ENCODE measurements around the gene MEIS2. TPM values are rescaled to one million over a fixed set of nuclear protein-coding genes. Genes with fewer than 3 reads are reported as not detected.
"Not testable (repeated sequence)": the region's sequence is repeated elsewhere in the genome, so short reads cannot be mapped to it uniquely, and the experiment has no call there.

Gene MEIS2
- total RNA-seq, 1 donor from 2014 or later: 17.3 TPM

DNA sequence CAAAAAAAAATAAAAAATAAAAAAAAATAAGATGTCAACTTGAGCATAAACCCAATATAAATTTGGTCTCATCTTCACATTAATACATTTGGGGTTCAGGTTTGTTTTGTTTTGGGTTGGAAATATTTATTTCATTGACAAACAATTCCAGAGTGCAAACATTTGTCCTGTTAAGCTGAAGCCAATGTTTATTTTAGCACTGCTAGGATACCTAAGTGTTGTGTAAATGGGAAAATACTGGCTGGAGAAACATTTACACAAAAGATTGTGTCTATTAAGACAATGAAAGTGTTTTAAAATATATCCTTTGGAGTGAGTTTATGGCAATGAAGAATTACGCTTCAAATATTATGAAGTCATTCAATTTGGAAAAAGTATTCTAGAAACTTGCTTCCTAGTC lies 91.1 kb downstream of the MEIS2 start:
- no peak for DNase-seq (ENCODE audit: low read depth in 2 of 2)

GRCh38 chr15:37008205-37008604 lies 92.1 kb downstream of the MEIS2 start:
- DNase-seq (ENCODE audit: low read depth in 2 of 2): no peak

- DNase-seq (ENCODE audit: low read depth in 2 of 2): no peak
These were observed 93.0 kb downstream of the MEIS2 start for GRCh38 chr15:37007301-37007700.

- DNase-seq (ENCODE audit: low read depth in 2 of 2): no peak
These were observed 95.2 kb downstream of the MEIS2 start for GRCh38 chr15:37004981-37005735.

- DNase-seq (ENCODE audit: low read depth in 2 of 2): no peak
These were observed 95.9 kb downstream of the MEIS2 start for GRCh38 chr15:37004373-37004869.

- DNase-seq (ENCODE audit: low read depth in 2 of 2): no peak
These were observed 98.2 kb downstream of the MEIS2 start for GRCh38 chr15:37002041-37002672.

- DNase-seq (ENCODE audit: low read depth in 2 of 2): no peak
These were observed 98.9 kb downstream of the MEIS2 start for GRCh38 chr15:37001417-37001816.

DNA sequence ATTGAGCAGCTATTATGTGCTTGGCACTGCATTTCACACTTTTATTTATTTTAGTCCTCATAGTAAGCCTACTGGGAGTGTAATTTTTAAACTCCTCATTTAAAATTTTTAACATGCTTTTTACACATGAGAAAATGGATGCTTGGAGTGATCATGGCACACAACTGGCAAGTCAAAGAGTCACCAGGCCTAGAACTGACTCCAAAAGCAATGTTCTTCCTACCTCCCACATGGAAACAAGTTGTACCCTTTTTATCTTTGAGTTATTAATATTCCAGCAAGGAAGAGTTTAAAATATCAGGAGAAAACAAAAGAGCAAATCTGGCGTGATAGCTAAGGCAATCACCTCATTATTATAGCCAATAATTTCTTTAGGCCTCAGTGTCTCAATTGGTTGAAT lies 100.6 kb downstream of the MEIS2 start:
- DNase-seq (ENCODE audit: low read depth in 2 of 2): no peak

GRCh38 chr15:36996538-36997181 lies 103.7 kb downstream of the MEIS2 start:
- DNase-seq (ENCODE audit: low read depth in 2 of 2): no peak

- DNase-seq (ENCODE audit: low read depth in 2 of 2): no peak
These were observed 104.2 kb downstream of the MEIS2 start for GRCh38 chr15:36996121-36996520.

DNA sequence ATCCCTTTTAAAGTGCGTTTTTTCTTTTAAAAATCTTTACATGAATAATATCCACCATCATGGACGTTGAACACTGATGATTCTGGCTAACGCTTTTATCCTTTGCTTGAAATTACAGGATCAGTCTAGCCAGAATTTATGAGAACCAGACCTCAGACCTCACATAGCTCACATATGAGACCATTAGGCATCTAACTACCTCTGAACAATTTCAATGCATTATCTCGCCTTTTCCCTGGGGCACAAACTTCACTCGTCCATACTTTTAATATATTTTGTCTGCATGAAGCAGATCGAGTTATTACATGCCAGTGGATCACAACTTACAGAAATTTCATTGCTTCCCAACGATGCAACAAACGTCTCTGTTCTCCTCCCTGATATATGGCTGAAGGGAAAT lies 105.6 kb downstream of the MEIS2 start:
- DNase-seq (ENCODE audit: low read depth in 2 of 2): no peak

GRCh38 chr15:36992454-36992853 lies 107.9 kb downstream of the MEIS2 start:
- no peak for DNase-seq (ENCODE audit: low read depth in 2 of 2)

GRCh38 chr15:36988947-36989346 lies 111.4 kb downstream of the MEIS2 start:
- peak in 1 of 2 donors; percentile 32 for DNase-seq (ENCODE audit: low read depth in 2 of 2)

- DNase-seq (ENCODE audit: low read depth in 2 of 2): peak; percentile 32 to 42
These were observed 117.9 kb downstream of the MEIS2 start for GRCh38 chr15:36982430-36982829.

- not testable (repeated sequence) for DNase-seq (ENCODE audit: low read depth in 2 of 2)
These were observed 120.1 kb downstream of the MEIS2 start for GRCh38 chr15:36980281-36980680.

- no peak for DNase-seq (ENCODE audit: low read depth in 2 of 2)
These were observed 121.7 kb downstream of the MEIS2 start for GRCh38 chr15:36978625-36979024.

- no peak for DNase-seq (ENCODE audit: low read depth in 2 of 2)
These were observed 122.2 kb downstream of the MEIS2 start for GRCh38 chr15:36978126-36978525.

GRCh38 chr15:36977659-36978058 lies 122.7 kb downstream of the MEIS2 start:
- DNase-seq (ENCODE audit: low read depth in 2 of 2): no peak

DNA sequence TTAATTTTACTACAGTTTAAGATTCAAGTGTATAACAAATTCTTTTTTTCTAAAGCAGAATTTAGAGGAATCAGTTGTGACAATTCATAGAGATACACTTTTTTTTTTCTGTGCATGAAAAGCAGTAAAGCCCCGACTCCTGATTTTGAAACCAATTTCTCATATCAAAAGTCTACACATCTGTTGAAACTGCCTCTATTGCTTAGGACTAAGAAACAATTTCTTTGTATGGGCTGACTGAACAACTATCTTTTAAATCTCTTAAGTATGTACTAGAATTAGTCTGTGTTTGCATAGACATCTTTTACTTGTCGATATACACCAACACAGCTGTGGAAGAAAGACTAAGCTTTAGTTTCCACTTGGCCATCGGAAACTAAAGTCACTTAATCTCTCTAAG lies 127.6 kb downstream of the MEIS2 start:
- no peak for DNase-seq (ENCODE audit: low read depth in 2 of 2)

- no peak for DNase-seq (ENCODE audit: low read depth in 2 of 2)
These were observed 129.8 kb downstream of the MEIS2 start for GRCh38 chr15:36970522-36970921.

DNA sequence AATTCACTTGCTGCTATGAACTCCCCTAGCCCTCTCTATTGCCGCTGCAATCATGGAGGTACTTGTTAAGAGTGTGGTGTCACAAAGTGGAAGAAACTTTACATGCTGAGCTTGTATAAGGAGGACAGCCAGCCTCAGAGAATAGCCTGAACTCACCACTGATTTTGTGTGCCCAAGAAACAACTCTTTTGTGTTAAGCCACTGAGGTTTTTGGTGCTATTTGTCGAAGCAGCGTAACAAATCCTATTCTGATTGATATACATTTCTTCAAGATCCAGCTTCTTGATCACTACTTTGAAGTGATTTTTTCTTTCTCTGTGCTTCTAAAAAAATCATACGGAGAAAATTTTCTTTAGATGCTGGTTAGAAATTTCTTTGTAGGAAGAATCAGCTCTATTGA lies 132.4 kb downstream of the MEIS2 start:
- no peak for DNase-seq (ENCODE audit: low read depth in 2 of 2)

- no peak for DNase-seq (ENCODE audit: low read depth in 2 of 2)
These were observed 133.6 kb downstream of the MEIS2 start for GRCh38 chr15:36966708-36967107.
